Mesothelial cell of epicardium (in vitro differentiated cells): Measurements from ENCODE around the gene PHACTR1. TPM values are rescaled to one million over a fixed set of nuclear protein-coding genes. Genes with fewer than 3 reads are reported as not detected.

Source experiments
- DNase-seq, 2 experiments: peaks; one replicate each; pipeline ENCODE4 v3.0.0; 2021; ENCODE audit warnings: low spot score in 2 of 2; ENCODE audit not compliant: unreplicated experiment in 2 of 2
- H3K27ac Mint-ChIP-seq: 2 replicates; pipeline ENCODE4 v1.8.0; 2021; ENCODE audit warnings: mixed read lengths
- H3K27me3 Mint-ChIP-seq: 2 replicates; pipeline ENCODE4 v1.8.0; 2021; ENCODE audit warnings: low read depth, mixed read lengths
- H3K36me3 Mint-ChIP-seq: 2 replicates; pipeline ENCODE4 v1.8.0; 2021; ENCODE audit warnings: mixed read lengths
- H3K4me1 Mint-ChIP-seq: 2 replicates; pipeline ENCODE4 v1.8.0; 2021; ENCODE audit warnings: mixed read lengths
- H3K4me3 Mint-ChIP-seq: 2 replicates; pipeline ENCODE4 v1.8.0; 2021; ENCODE audit warnings: mild to moderate bottlenecking, moderate library complexity, mixed read lengths
- H3K9me3 Mint-ChIP-seq: 2 replicates; pipeline ENCODE4 v1.8.0; 2021; ENCODE audit warnings: mixed read lengths
- total RNA-seq: library from RNA; stranded (reverse); gene quantifications from 3 replicates; pipeline ENCODE4 v1.2.1, GENCODE V29; 2021
- TF ChIP-seq, protein P1 (sequence below): fragments of 200-600 bp; sonication (generic); IDR thresholded peaks from one replicate; pipeline ENCODE4 v1.5.0; 2021; ENCODE audit warnings: antibody characterized with exemption; ENCODE audit not compliant: unreplicated experiment

The PHACTR1 gene
- total RNA-seq, 1 donor from 2014 or later: 0.76 TPM

DNA sequence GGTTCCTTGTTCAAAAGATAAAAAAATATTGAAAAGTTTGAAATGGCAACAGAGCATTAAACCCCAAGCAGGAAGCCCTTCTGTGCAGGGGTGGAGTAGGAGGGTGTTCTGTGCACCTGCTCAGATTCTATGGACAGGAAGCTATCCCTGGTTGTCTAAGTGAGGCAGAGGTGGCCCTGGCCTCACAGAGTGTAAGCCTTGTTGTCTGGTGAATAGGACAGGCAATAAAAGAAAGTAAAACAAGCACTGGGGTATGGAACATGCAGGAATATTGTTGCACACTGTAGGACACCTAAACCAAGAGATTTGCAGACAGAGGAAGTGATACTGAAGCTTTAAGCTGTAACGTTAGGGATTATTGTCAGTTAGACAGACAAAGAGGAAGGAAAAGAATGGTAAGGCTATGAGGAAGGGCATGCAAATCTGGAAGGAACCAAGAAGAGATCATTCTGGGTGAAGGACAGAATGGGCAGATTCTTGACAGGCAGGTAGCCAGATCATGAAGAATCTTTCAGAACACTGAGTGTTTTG lies 545.0 kb downstream of the PHACTR1 start:
- Mint-ChIP-seq H3K27me3 (peaks cover 5% of the 10 kb centered on the region), H3K9me3 (peaks cover 8% of the 10 kb centered on the region), H3K4me1 (no peaks in the 10 kb centered on the region), H3K27ac (no peak overlapping the region), H3K4me3 (no peak overlapping the region), H3K36me3 (no peaks in the 10 kb centered on the region)
- TF ChIP-seq, protein P1, sequence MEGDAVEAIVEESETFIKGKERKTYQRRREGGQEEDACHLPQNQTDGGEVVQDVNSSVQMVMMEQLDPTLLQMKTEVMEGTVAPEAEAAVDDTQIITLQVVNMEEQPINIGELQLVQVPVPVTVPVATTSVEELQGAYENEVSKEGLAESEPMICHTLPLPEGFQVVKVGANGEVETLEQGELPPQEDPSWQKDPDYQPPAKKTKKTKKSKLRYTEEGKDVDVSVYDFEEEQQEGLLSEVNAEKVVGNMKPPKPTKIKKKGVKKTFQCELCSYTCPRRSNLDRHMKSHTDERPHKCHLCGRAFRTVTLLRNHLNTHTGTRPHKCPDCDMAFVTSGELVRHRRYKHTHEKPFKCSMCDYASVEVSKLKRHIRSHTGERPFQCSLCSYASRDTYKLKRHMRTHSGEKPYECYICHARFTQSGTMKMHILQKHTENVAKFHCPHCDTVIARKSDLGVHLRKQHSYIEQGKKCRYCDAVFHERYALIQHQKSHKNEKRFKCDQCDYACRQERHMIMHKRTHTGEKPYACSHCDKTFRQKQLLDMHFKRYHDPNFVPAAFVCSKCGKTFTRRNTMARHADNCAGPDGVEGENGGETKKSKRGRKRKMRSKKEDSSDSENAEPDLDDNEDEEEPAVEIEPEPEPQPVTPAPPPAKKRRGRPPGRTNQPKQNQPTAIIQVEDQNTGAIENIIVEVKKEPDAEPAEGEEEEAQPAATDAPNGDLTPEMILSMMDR: no peak
- DNase-seq: no peak

DNA sequence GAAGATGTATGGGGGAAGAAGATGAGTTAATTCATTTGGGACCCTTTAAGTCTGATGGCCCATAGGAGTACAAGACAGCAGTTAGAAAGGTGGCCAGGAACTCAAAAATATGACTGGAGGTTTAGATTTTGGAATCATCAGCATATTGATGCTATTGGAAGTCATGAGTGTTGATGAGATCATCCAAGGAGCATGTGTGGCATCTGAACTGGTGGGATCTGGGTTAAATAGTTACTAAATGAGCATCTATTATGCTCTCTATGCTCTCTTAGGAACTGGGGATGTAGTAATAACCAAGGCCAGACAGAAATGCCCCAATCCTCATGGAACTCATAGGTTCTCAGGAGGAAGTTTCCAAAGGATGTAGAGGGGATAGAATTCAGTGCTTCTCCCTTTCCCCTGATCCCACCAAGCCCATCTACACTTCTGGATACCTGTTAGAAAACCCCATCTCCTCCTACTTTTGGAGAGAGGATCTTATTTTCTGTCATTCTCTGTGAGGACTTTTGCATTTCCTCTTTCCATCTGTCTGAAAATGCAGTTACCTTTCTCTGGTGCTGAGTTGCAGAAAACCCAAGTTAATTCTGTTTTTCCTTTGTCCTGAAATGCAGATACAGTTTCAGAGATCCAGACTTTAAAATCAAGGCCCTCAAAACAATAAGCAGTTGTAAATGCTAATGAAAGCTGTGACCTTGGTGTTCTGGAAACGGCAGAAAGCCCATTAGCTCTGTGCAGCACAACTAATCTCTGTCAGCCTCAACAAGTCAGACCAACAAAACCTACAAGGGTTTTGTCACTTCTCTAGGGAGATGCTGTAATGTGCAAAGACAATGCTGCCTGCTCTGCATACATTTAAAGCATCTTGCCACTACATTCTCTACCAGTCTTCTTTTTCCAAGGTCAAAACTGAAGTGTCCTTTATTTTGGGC lies 546.0 kb downstream of the PHACTR1 start:
- Mint-ChIP-seq H3K4me1 (no peaks in the 10 kb centered on the region), H3K27me3 (peaks cover 5% of the 10 kb centered on the region), H3K9me3 (peaks cover 7% of the 10 kb centered on the region), H3K36me3 (no peaks in the 10 kb centered on the region), H3K4me3 (no peak overlapping the region), H3K27ac (no peak overlapping the region)
- TF ChIP-seq, protein P1: no peak
- DNase-seq: no peak

DNA sequence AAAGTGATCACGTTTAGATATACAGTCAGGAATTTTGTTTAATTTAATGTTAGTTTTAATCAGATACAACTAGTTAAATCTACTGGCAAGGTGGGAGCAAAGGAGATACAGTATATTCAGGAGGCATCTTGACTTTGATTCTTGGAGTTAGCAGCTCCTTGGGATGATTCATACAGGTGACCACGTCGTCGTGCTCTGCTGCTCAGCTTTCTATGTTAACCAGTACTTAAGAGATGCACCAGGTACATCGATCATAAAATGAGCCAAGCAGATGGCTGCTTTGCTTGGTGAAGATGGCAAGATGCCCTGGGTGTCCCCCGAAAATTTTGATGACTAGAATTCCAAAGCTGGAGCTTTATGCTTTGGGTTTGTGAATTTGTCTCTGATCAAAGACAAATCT lies 547.1 kb downstream of the PHACTR1 start:
- H3K9me3 Mint-ChIP-seq: peaks cover 7% of the 10 kb centered on the region
- TF ChIP-seq, protein P1: no peak
- H3K4me3 Mint-ChIP-seq: no peak overlapping the region
- peaks cover under 1% of the 10 kb centered on the region for H3K4me1 Mint-ChIP-seq
- peaks cover 5% of the 10 kb centered on the region for H3K27me3 Mint-ChIP-seq
- H3K27ac Mint-ChIP-seq: no peak overlapping the region
- no peak for DNase-seq
- H3K36me3 Mint-ChIP-seq: no peaks in the 10 kb centered on the region

DNA sequence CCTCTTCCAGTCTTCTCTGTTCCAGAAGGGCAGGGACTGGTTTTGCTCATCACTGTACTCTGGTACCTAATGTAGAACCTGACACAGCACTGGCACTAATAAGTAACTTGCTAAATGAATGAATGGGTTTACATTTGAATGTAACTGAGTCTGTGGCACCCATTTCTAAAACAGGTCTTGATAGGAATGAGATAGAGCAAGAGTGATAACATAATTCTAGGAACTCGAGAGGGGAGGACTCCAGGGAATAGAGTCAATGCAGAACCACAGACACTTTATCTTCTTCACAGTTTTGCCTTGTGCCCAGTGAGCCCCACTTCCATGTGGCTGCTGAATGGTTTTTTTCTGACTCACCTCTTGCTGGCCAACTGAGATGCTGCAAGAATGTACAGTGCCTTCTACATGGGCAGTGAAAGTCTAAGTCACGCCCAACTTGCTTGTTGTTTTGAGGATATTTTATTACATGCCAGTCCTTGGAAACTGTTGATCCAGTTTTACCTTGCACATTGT lies 550.6 kb downstream of the PHACTR1 start:
- DNase-seq: no peak
- Mint-ChIP-seq H3K4me1 (peaks cover 10% of the 10 kb centered on the region), H3K9me3 (peaks cover 7% of the 10 kb centered on the region), H3K27ac (no peak overlapping the region), H3K27me3 (no peaks in the 10 kb centered on the region), H3K36me3 (no peaks in the 10 kb centered on the region), H3K4me3 (no peak overlapping the region)
- TF ChIP-seq, protein P1: no peak

DNA sequence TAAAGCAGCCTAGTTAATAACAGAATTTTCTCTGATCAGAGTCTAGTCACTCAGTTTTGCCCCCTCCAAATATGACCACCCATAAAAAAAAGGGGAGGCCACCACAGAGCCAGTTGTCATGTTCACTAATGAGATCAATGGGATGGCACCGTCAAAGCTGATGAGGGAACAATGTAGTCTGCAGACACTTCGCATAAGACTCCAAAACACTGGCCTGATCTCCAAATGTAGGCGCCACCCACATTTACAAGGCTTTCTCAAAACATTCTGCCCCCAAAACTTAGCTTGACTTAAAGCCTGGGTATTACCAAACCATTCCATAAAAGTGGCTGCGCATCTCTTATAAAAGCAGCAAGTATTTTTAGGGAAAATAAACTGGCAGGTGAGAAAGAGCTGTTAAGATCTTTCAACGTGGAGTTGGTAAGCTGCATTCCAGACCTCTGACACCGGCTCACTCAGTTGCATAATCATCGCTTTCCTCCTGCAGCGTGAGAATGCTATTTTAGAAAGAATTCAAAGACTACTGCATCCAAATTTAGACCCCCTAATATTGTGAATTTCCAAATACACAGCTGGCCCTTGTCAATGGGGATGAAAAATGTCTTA lies 552.4 kb downstream of the PHACTR1 start:
- TF ChIP-seq, protein P1: no peak
- Mint-ChIP-seq H3K27ac (no peak overlapping the region), H3K4me1 (peaks cover 18% of the 10 kb centered on the region), H3K9me3 (peaks cover 7% of the 10 kb centered on the region), H3K27me3 (no peaks in the 10 kb centered on the region), H3K4me3 (no peak overlapping the region), H3K36me3 (no peaks in the 10 kb centered on the region)
- no peak for DNase-seq
